HUES64 (cell line): ENCODE results near the gene KIF25.
A peak's percentile ranks its signal among the peaks of the same experiment; 100 is the strongest.

ENCODE experiments used
- H3K27ac ChIP-seq: 2 replicates; pipeline ENCODE4 v1.7.0; 2013; ENCODE audit warnings: low read depth, low read length, inconsistent platforms
- H3K27me3 ChIP-seq: 2 replicates; pipeline ENCODE4 v1.6.1; 2013; ENCODE audit warnings: mild to moderate bottlenecking, low read length; ENCODE audit not compliant: insufficient read depth
- H3K36me3 ChIP-seq: 2 replicates; pipeline ENCODE4 v1.6.1; 2013; ENCODE audit warnings: mild to moderate bottlenecking, low read length; ENCODE audit not compliant: insufficient read depth
- H3K4me1 ChIP-seq: 2 replicates; pipeline ENCODE4 v1.6.1; 2013; ENCODE audit warnings: mild to moderate bottlenecking, low read length, moderate library complexity; ENCODE audit not compliant: insufficient read depth
- H3K4me3 ChIP-seq: 2 replicates; pipeline ENCODE4 v1.5.1; 2013; ENCODE audit warnings: mild to moderate bottlenecking, low read length, moderate library complexity
- H3K9ac ChIP-seq: 2 replicates; pipeline ENCODE4 v1.6.1; 2013; ENCODE audit warnings: mild to moderate bottlenecking, low read depth, low read length
- H3K9me3 ChIP-seq: 2 replicates; pipeline ENCODE4 v1.6.1; 2013; ENCODE audit warnings: low read depth, low read length; ENCODE audit not compliant: insufficient read depth
- WGBS: fragments of 150-250, 120-280 bp; methylation state at CpG from one replicate; pipeline ENCODE4 v1.1.7; 2013; ENCODE audit warnings: missing lambda C conversion rate; 5-methylcytosine and 5-hydroxymethylcytosine counted together

The KIF25 gene

GRCh38 chr6:167960579-167960978 lies 36.9 kb upstream of the KIF25 start:
- Histone ChIP-seq H3K9ac (no peak overlapping the region), H3K36me3 (peaks cover 61% of the 10 kb centered on the region), H3K27ac (no peak overlapping the region), H3K9me3 (no peaks in the 10 kb centered on the region), H3K27me3 (no peaks in the 10 kb centered on the region), H3K4me1 (no peaks in the 10 kb centered on the region), H3K4me3 (no peak overlapping the region)
- 95% methylated on average over 5 of the region's 5 CpGs for WGBS

DNA sequence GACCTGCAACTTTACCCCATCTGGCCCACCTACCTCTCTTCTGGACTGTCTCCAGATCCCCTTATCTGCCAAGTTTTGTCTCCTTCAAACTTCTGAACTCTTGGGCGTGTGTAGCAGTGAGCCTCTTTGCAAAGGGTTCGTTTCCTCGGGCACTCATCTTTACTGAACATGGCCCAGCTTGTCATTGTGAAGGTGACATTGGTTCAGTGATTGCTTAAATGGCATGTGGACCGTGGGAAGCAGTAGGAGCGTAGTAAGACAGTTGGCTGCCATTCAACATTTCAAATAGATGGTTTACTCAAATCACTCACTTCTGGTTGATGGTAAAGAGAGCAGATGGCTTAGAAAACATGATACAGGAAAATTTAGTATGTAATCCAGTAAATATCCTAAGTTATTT lies 34.8 kb upstream of the KIF25 start:
- Histone ChIP-seq H3K4me1 (no peaks in the 10 kb centered on the region), H3K9ac (no peak overlapping the region), H3K27ac (no peak overlapping the region), H3K36me3 (peaks cover 64% of the 10 kb centered on the region), H3K9me3 (no peaks in the 10 kb centered on the region), H3K4me3 (no peak overlapping the region), H3K27me3 (no peaks in the 10 kb centered on the region)
- 92% methylated on average over 5 of the region's 5 CpGs for WGBS

DNA sequence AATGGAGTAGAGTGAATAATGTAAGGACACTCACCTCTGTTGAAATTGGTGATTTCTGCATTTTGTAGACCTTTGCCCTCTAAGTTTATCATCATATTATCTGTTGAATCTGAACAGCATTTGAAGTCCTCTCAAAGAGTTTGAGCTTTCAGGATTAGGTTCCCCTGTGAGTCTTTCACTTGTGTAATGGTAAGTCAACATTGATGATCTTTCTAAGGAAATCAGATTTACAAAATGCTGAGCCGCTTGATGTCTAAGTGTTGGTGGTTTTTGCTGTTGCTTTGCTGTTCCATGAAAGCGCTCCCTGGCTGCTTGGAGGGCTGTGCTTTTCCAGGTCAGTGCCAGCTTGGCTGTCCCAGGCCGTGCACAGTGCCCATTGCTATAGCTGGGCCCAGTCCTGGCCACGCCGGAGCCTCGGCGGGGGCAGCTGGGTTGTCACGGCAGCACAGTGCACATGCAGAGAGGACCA lies 33.8 kb upstream of the KIF25 start:
- no peaks in the 10 kb centered on the region for H3K9me3 ChIP-seq
- no peaks in the 10 kb centered on the region for H3K27me3 ChIP-seq
- H3K9ac ChIP-seq = no peak overlapping the region
- peaks cover 63% of the 10 kb centered on the region for H3K36me3 ChIP-seq
- 94% methylated on average over 8 of the region's 8 CpGs for WGBS
- no peaks in the 10 kb centered on the region for H3K4me1 ChIP-seq
- no peak overlapping the region for H3K4me3 ChIP-seq
- no peak overlapping the region for H3K27ac ChIP-seq

GRCh38 chr6:167965592-167966539 lies 31.6 kb upstream of the KIF25 start:
- Histone ChIP-seq H3K9ac (no peak overlapping the region), H3K9me3 (no peaks in the 10 kb centered on the region), H3K27me3 (no peaks in the 10 kb centered on the region), H3K4me3 (no peak overlapping the region), H3K4me1 (no peaks in the 10 kb centered on the region), H3K27ac (no peak overlapping the region), H3K36me3 (peaks cover 82% of the 10 kb centered on the region)
- WGBS = 94% methylated on average over 31 of the region's 39 CpGs

DNA sequence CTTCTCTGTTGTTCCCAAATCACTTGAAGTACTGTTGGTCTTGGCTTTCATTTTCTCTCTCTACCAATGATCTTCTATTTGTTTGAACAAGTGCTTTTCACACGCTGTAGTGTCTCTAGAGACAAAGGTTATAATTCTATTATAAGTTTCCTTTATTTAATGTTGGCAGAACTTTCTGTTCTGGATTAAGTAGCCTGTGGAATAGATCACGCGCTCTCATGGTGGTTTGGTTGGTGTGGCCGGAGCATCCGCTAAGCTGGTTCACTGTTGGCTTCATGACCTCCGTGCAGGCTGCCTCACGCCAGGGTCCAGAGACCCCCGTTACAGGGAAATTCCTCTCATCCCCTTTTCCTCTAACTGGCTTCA lies 30.9 kb upstream of the KIF25 start:
- WGBS = 96% methylated on average over 7 of the region's 8 CpGs
- H3K27me3 ChIP-seq = no peaks in the 10 kb centered on the region
- H3K9ac ChIP-seq = no peak overlapping the region
- no peaks in the 10 kb centered on the region for H3K4me1 ChIP-seq
- H3K36me3 ChIP-seq = peaks cover 85% of the 10 kb centered on the region
- no peaks in the 10 kb centered on the region for H3K9me3 ChIP-seq
- H3K27ac ChIP-seq = no peak overlapping the region
- H3K4me3 ChIP-seq = no peak overlapping the region

GRCh38 chr6:167968091-167968490 lies 29.4 kb upstream of the KIF25 start:
- Histone ChIP-seq H3K27ac (no peak overlapping the region), H3K4me3 (no peak overlapping the region), H3K4me1 (peaks cover 7% of the 10 kb centered on the region), H3K9ac (no peak overlapping the region), H3K27me3 (no peaks in the 10 kb centered on the region), H3K9me3 (no peaks in the 10 kb centered on the region), H3K36me3 (peaks cover 74% of the 10 kb centered on the region)
- WGBS = 73% methylated on average over 6 of the region's 6 CpGs

- 98% methylated on average over 10 of the region's 10 CpGs for WGBS
- peaks cover 54% of the 10 kb centered on the region for H3K36me3 ChIP-seq
- no peaks in the 10 kb centered on the region for H3K27me3 ChIP-seq
- H3K9me3 ChIP-seq = no peaks in the 10 kb centered on the region
- no peak overlapping the region for H3K4me3 ChIP-seq
- H3K9ac ChIP-seq = no peak overlapping the region
- no peak overlapping the region for H3K27ac ChIP-seq
- H3K4me1 ChIP-seq = peaks cover 16% of the 10 kb centered on the region
Observed at GRCh38 chr6:167970230-167970629, 27.2 kb upstream of the KIF25 start.

DNA sequence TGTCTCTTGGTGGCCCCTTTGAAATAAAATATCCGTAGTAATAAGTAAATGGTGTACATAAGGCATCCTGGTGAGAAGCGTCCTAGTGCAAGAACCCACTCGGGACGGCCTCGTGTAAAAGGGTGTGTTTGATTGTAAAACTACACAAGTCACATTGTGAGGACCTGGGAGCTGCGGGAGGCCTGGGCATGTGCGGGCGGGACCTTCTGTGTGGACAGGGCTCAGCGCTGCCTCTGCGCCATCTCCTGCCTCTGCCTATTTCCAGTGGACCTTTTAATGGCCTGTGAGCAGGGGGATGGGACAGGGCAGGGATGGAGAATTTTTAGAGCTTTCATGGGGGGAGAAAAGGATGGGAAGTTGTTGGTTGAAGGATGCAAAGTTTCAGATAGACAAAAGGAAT lies 25.3 kb upstream of the KIF25 start:
- peaks cover 16% of the 10 kb centered on the region for H3K4me1 ChIP-seq
- H3K9me3 ChIP-seq = no peaks in the 10 kb centered on the region
- no peaks in the 10 kb centered on the region for H3K27me3 ChIP-seq
- H3K27ac ChIP-seq = no peak overlapping the region
- no peak overlapping the region for H3K4me3 ChIP-seq
- WGBS = 94% methylated on average over 10 of the region's 10 CpGs
- peaks cover 36% of the 10 kb centered on the region for H3K36me3 ChIP-seq
- H3K9ac ChIP-seq = no peak overlapping the region

GRCh38 chr6:167973148-167973885 lies 24.2 kb upstream of the KIF25 start:
- no peak overlapping the region for H3K9ac ChIP-seq
- peak overlapping the region; percentile 15; the same call in 1 of the 2 replicates for H3K27ac ChIP-seq
- 56% methylated on average over 9 of the region's 9 CpGs for WGBS
- peaks cover 16% of the 10 kb centered on the region for H3K4me1 ChIP-seq
- H3K4me3 ChIP-seq = no peak overlapping the region
- H3K27me3 ChIP-seq = no peaks in the 10 kb centered on the region
- H3K9me3 ChIP-seq = no peaks in the 10 kb centered on the region
- peaks cover 29% of the 10 kb centered on the region for H3K36me3 ChIP-seq

DNA sequence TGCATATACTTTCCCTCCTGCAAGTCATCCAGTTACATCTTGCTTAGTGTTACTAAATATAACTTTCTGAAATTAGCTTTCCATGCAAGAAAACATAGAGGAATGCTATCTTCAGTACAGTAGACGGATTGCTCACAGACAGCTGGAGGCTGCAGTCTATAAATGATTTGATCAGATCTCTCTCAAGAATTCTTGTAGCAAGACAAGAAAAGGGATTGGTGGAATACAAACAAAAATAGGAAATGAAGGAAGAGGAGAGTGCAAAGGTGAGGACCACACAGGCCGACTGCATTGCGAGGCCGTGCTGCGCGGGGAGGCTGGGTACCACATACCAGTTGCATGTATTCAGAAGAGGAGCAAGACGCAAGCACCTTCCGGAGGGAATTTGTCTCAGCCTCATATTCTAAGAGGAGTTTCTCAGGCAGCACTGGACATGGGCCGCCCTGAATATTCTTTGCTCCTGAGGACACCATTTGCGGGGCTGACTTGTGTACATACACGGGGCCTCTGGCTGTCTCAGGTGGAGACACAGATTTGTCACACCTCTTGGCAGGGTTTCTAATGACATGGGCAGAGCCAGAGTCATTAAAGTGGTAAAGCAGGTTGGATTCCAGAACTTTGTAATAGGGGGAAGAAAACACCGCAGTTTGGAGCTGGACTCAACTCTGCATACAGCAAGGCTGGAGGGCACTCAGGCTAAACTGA lies 22.7 kb upstream of the KIF25 start:
- Histone ChIP-seq H3K36me3 (peaks cover 14% of the 10 kb centered on the region), H3K4me3 (no peak overlapping the region), H3K9me3 (no peaks in the 10 kb centered on the region), H3K27ac (no peak overlapping the region), H3K4me1 (peaks cover 16% of the 10 kb centered on the region), H3K9ac (no peak overlapping the region), H3K27me3 (no peaks in the 10 kb centered on the region)
- WGBS = 95% methylated on average over 12 of the region's 12 CpGs

DNA sequence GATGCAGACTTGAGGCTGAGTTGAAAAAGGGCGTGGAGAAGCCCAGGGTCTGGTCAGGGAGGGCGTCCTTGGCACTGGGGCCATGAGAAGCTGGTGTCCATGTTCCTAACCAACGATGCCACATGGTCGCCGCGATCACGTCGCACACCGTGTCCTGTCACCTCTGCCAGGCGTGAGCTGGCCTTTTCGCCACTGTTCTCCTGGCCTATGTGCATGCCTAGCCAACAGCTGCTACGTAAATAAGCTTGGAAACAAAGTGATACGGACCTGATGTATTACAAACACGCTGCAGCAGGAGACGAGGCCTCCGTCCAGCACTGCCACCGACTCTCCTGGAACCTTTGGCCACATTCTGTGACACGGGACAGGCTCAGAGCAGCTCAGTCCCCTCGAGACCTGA lies 22.0 kb upstream of the KIF25 start:
- no peak overlapping the region for H3K4me3 ChIP-seq
- WGBS = 96% methylated on average over 19 of the region's 19 CpGs
- peaks cover 16% of the 10 kb centered on the region for H3K4me1 ChIP-seq
- no peaks in the 10 kb centered on the region for H3K27me3 ChIP-seq
- no peaks in the 10 kb centered on the region for H3K9me3 ChIP-seq
- peaks cover 7% of the 10 kb centered on the region for H3K36me3 ChIP-seq
- H3K9ac ChIP-seq = no peak overlapping the region
- no peak overlapping the region for H3K27ac ChIP-seq
